NCI-H524 treated with DMSO at 0.1 percent for 48 hours (cell line): ENCODE measurements around the gene CERS1.
"Not testable (repeated sequence)": the region's sequence is repeated elsewhere in the genome, so short reads cannot be mapped to it uniquely, and the experiment has no call there.

ENCODE experiments used
- DNase-seq: peaks from one replicate; lab custom pipeline; 2025; lab: John Stamatoyannopoulos, UW

Gene CERS1

DNA sequence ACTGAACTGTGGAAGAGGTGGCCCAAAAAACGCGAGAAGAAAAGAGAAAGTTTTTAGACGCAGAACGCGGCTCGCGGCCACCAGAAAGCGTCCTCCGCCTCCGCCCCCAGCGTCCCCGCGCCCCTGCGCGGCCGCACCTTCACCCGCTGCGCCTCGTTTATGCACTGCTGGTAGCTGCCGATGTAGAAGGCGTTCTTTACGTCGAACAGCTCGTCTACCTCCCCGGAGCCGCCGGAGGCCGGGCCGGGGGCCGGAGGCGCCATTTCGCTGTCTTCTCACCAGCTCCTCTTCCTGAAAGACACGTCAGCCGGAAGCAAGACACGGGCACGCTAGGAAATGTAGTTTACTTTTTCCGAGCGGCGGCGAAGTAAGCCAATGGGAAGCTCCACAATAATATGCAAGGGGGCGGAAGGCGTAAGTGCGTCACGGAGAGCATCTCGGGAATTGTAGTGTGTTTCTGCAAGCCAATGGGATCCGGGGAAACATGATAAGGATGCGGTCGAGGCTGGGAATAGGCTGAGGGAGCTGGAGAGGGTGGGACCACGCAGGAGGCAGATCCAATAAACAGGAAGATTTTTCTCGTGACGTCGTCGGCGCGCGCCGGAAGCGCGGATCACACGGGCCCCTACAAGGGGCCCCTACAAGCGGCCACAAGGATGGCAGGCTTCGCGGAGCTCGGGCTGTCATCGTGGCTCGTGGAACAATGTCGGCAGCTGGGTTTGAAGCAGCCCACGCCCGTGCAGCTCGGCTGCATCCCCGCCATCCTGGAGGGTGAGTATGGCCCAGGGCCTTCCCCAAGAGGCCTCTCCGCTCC lies 23.3 kb upstream of the CERS1 start, which contains the start of the genes COPE and DDX49:
Gene COPE, minus strand, starts transcription at position 302 of the 814 bp plus-strand sequence. Its CDS starts 39 bp downstream, at position 263.
Gene DDX49, plus strand, starts transcription at position 630 of the 814 bp plus-strand sequence. Its CDS starts 27 bp downstream, at position 657.
- DNase-seq, result peak; percentile 99

DNA sequence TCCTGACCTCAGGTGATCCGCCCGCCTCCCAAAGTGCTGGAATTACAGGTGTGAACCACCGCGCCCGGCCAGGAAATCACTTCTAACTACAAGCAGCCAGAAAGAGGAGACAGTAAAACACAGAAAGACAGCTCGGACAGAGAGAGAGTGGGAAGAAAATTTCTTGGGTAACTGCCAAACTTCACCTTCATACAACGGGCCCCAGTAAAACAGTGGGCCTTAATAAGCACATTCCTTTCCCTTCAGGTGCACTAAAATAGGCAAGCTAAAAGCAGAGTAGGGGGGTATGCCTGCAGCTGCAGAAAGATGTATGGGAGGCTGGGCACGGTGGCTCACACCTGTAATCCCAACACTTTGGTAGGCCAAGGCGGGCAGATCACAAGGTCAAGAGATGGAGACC lies 21.6 kb upstream of the CERS1 start:
- not testable (repeated sequence) for DNase-seq

DNA sequence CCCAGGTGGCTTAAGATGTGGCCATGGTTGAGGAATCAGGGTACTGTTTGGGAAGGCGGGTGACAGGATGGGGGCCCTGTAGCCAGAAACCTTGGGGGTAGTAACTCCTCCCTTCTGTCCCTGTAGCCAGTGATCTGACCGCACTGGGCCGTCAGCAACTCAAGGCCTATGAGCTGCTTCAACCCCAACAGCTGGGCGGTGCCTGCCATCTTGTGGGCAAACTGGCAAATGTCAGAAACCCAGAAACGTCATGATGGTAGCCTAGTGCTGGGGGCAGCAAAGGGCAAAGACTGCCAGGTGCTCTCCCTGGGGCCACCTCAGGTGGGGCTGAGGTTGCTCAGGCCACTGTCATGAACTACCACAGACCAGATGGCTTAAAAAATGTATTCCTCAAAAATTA lies 19.7 kb upstream of the CERS1 start:
- DNase-seq, result peak; percentile 14

DNA sequence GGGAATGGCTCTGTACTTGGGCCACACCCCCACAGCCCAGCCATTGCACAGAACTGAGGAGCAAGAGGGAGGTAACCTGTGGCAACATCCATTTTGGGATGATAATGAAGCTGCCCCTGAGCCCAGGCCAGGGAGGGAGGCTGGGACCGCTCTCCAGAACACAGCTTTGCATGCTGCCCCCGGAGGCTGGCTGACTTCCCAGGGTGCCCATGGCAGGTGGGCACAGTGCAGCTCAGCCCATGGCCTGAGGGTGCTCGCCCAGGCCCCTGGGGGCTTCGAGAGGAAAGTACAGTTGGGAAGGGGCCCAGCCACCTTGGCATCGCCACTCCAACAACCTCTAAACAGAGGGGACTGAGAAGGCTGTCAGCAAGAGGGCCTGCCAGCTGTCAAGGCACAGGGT lies 17.5 kb upstream of the CERS1 start:
- no peak for DNase-seq

DNA sequence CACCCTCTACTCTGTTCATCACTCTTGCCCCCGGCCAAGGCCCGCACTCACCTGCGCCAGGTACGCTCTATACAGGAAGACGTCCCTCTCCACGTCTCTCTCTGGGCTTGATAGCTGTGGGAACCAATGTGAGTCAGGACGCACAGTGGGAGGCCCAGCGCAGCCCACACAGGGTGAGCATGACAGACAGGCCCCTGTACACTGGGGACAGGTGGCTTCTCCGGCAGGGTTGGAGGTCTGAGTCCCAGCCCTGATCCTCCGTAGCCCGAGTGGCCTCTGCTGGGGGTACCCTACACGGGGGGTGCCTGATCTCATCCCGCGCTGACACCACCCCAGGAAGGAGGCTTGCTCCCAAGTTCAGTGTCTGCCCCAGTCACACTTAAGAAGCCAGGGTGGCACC lies 17.0 kb upstream of the CERS1 start:
- no peak for DNase-seq

DNA sequence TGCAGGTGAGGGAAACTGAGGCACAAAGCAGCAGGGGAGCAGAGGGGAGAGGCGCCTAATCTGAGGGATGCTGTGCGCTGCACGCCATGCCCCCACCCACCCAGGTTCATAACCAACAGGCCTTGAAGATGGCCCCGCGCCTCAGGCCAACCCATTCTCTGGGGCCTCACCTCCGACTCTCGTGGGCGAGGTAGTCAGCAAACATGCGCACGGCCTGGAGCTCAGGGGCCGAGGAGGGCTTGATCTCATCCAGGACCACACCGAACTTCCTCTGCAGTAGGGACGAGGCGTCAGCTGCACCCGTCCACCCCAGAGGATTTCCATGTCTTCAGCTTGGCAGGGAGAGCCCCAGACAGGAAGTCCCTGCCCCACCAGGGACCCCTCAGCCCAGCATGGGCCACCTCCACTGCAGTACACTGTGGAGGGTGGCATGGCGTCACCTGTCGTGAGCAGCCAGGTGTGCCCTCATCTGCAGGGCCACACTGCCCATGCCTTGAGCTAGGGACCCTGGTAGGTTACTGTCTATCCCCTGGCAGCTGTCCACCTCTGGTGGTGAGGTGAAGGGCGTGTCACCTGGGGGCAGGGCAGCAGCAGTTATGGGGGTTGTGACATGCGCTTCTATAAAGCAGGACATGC lies 15.0 kb upstream of the CERS1 start:
- no peak for DNase-seq

DNA sequence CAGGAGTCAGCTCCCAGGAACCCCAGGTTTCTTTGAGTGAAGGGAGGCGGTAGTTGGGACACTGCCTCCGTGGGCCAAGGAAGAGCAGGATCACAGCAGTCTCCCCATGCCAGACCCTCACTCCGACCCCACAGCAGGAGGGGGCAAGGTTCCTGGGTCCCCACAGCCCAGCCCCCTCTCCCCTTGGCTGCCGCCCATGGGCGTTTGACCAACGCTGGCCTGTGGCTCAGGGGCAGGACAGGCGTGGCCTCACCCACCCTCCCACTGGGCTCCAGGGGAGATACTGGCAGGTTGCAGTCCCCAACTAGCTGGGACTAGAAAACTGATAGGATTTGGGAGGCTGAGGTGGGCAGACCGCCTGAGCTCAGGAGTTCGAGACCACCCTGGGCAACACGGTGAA lies 14.1 kb upstream of the CERS1 start:
- DNase-seq, result no peak

DNA sequence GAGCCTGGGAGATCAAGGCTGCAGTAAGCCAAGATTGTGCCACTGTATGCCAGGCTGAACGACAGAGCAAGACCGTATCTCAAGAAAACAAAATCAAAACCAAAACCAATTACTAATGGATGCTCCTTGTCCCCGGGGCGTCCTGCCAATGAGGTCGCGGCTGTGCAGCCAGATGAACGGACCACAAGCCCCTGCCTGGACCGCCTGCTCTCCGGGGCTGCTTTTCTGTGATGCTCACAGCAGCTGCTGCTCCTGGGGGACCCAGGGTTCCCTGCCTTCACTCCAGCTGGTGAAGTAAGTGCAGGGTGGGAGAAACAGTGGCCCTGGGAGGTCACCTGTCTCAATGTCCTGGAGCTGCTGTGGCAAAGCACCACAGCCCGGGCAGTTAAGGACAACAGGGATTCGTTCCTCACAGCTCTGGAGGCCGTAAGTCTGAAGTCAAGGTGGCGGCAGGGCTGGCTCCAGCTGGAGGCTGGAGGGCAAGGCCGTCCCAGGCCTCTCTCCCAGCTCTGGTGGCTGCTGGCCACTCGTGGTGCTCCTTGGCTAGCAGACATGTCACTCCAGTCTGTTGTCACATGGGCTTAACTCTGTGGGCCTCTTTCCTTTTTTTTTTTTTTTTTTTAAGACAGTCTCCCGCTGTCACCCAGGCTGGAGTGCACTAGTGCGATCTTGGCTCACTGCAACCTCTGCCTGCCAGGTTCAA lies 13.1 kb upstream of the CERS1 start:
- no peak for DNase-seq

DNA sequence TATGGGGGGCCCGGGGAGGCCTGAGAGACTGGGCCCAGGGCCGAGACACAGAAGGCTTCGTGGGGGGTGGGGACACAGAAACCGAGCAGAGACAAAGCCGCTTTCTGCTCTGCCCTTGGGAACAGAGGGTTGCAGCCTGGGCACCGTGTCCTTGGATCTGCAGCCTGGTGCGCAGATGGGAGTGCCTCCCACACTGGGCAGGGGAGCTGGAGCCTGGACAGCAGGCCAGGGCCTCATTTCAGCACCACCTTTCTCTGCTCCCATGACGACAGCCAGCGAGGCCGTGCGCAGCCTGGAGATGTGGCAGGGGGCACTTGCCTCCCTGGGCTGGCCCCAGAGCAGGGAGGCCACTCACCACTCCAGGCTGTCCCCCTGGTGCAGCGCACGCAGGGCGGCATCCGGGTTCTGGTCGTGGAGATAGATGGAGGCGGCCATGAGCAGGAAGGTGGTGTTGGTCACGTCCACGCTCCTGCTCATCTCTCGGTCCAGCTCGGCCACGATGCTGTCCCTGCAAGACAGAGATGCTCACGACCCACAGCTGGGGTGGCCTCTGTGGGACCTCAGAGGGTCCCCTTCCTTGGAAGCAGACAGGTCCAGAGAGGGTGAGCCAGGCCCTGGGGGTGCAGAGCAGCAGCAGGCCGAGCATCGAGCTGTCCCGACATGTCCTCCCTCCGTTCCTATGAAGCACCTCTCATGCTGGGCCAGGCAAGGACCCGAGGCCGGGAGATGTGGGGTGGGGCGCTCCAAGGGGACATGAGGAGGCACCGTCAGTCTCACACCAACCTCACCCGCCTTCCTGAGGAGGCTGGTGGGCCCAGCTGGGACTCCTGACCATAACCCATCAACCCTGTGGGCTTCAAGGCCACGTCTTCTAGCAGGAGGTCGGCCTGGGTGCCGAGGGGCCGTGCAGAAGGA lies 10.9 kb upstream of the CERS1 start:
- DNase-seq, result no peak

DNA sequence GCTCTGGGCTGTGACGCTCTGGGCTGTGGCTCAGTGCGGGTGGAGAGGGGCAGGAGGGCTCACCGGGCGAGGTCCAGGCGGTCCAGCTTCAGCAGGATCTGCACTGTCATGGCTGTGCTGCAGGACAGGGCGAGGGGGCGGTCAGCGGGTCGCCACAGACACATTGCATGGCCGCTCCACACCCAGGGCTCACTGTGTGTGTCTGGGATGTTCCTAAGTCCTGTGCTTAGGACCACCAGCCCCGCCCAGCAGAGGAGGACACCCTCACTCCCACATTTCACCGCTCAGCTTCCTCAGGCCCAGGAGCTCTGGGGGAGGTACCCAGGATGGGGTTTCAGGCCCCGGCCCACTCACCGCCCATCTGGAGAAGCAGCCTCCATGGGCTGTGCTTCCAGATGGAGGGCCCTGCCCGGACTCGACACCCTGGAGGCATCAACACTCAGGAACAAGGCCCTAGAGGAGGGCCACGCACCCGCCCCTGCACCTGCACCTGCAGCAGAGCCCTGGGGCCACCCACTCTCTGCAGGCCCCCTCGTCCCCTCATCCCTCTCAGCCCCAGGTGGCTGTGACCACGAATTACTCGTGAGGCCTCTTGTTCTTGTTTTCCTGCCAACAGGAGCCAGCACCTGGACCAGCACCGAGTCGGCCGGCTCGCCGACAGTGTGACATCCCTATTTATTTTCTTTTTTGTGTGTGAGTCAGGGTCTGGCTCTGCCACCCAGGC lies 9.7 kb upstream of the CERS1 start:
- no peak for DNase-seq

DNA sequence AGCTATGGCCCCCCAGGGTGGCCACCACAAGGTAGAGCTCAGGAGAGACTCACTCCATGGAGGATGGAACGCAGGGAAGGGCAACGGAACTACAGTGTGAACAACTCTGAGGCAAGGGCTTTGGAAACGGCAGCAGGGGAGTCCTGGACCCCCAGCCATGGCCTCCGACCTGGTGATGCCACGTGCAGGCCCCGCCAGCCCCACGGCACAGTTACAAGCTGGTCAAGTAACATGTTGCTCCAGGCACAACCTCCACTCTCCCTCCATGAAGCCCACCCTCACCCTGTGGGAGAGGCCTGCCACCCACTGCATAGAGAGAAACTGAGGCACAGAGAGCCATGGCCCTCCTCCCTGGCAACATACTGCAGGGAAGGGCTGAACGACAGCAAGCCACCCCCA lies 9.1 kb upstream of the CERS1 start:
- DNase-seq, result no peak

DNA sequence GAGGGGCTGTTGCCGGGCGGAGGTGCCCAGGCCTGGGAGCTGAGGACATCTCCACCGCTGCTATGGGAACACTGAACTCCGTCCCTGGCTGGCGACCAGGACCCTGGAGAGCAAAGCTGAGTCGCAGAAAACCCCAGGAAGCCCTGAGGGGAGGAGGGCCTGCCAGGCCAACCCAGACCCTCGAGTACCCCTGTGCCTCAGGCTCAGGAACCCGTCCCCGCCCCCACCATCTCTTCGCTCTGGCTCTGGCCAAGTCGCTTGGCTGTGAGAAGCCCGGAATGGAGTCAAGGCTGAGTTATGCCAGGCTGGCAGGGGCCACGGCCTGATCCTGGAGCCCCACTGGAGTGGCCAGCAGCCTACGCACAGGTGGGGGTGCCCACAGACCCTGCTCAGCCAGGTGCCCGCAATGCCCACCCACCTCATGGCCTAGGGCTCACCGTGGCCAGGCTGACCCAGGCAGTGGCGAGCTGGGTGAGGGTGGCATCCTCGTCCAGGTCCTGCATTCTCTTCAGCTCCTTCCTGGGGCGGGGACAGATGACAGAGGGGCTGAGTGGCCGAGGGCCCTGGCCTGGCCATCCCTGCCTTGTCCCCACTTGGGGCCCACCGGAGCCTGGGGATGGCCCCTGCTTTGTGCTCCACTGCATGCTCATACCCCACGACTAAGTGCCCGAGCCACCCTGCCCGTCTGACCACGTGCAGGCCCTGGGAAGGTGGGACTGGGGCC lies 8.5 kb upstream of the CERS1 start:
- DNase-seq, result no peak

DNA sequence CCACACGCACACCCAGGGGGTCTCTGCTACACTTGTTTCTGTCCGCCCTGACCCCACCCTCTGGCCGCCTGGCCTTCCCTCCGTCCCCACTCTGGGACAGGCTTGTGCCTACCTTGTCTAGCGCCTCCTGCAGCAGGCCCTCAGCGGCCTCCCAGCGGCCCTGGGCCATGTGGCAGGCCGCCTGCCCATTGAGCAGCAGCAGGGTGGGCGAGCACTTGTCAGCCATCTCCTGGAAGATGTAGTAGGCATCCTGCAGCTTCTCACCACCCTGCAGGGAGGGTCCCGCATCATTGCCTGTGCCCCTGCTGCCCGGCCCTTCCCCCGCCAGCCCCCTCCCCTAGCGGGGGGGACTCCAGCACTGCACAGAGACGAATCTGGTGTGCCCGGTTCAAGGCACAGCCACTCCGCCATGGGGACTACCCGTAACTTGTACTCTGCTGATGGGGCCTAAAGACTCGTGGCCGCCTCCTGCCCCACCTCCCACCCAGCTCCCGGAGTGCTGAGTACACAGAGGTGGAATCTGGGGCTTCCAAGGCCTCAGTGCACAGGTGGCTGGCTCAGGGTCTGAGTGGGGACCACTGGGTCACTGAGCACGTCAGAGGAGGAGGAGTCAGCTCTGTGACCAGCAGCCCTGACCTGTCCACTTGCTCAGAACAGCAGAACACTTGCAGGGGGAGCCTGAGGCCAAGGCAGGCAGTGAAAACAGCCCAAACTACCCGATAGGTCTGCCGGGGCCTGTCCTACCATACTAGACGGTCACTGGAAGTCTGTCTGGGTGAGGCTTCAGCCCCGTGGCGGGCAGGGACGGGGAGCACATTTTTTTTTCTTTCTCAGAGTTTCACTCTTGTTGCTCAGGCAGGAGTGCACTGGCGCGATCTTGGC lies 7.4 kb upstream of the CERS1 start:
- DNase-seq, result no peak

DNA sequence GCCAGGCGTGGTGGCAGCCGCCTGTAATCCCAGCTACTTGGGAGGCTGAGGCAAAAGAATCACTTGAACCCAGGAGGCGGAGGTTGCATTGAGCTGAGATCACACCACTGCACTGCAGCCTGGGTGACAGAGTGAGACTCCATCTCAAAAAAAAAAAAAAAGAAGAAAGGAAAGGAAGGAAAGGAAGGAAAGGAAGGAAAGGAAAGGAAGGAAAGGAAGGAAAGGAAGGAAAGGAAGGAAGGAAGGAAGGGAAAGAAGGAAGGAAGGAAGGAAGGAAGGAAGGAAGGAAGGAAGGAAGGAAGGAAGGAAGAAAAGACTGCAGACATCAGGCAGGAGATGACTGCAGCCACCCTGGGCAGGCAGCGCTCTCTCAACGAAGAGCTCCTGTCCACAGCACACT lies 6.6 kb upstream of the CERS1 start:
- not testable (repeated sequence) for DNase-seq

DNA sequence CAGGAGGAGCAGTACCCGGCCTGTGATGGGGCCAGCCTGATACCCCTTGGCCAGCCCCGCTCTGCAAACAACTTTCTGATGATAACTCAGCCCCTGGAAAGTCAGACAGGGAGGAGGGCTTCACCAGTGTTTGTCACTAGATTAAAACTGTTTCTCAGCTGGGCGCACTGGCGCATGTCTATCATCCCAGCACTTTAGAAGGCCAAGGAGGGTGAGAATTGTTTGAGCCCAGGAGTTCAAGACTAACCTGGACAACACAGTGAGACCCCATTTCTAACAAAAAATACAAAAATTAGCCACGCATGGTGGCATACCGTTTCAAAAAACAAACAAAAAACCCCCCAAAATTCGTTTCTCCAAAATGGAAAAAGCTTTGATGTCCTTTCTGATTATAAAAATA lies 5.5 kb upstream of the CERS1 start:
- DNase-seq, result no peak

DNA sequence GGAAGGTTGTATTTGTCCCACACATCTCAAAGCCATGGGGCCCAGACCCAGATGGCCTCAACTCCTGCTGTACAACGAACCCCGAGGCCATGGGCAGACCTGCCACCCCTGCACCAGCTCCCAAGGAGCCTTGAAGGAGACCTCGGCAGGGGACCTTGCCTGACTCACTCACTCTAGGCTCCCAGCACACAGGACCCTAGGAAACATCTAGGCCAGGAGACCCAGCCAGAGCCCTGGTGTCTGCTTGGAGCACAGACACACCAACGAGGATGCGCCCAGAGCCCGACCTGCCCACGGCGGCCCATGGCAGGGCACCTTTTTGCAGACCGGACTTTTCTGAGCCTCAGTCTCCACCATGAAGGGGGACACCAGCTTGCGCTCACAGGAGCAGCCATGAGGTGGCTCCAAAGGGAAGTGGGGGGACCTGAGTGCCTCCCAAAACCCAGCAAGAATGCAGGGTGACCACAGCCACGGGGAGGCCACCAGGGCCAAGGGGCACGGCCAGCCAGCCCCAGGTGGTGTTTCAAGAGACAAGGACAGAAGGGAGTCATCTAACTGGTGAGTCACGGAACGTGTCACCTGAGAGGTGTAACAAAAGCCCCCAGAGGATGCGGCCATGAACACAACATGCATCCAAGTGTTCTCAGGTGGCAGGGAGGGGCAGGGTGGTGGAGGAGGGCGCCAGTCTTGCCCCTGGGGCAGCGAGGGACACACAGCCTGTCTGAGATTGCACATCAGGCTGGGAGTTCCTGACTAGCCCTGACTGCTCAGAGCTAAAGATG lies 4.9 kb upstream of the CERS1 start:
- no peak for DNase-seq

DNA sequence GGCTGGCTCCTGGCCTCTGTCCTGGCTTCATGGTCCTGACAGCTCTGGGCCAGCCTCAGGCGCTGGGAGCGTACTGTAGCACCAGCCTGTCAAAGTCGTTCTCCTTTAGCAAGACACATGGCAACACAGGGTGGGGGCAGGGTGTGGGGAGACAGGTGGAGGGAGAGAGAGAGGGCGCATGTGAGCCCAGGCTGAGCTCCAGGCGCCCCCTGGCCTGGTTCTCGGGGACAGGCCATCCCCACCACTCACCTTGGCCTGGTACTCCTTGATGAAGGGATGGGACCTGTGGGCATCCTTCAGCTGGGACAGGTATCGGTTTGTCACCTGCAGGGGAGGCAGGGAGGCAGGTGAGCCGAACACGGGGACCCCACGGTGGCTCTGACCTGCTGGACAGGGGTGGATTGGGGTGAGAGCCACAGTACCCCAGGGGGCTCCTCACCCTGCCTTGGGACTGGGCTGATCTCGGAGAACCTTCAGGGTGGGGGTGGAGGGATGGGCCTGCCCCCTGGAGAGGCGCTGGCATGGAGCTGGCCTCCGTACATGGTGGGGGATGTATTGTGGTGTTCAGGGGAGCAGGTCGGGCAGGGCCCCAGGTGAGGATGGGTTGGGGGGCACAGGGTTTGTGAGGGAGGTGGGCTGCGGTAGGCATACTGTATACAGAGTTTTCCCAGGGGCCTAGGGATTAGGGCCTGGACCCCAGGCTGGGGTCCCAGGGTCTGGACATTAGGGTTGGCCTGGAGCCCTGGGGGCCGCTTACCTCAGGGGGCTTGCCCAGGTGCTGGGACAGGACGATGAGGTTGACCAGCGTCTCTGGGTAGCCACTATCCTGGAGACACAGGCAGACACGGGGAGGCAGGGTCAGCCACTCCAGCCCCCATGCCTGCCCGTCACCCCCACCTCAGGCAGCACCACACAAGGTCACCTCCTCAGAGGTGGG lies 3.9 kb upstream of the CERS1 start:
- DNase-seq, result no peak
